Psoas muscle (tissue), 8 donors: ENCODE measurements around the gene FAM168B. TPM values are rescaled to one million over a fixed set of nuclear protein-coding genes. Genes with fewer than 3 reads are reported as not detected.

Experiments
- ATAC-seq, 4 donors: fragments of 200-7000 bp; cut with Tn5 transposase; one replicate each; pipeline ENCODE4 v1.9.1; 2020; ENCODE audit warnings: moderate library complexity in 3 of 4, mild to moderate bottlenecking in 2 of 4
- DNase-seq, 2 donors: peaks; one replicate each; pipeline ENCODE4 v3.0.0-alpha.2; 2020
- H3K27ac ChIP-seq: fragments of 200-600 bp; one replicate; pipeline ENCODE4 v1.8.0; 2022
- H3K27me3 ChIP-seq, 3 donors: fragments of 200-600 bp in 1 of 3; one replicate each; pipeline versions ENCODE4 v1.6.1 to v1.8.0; 2013 to 2022; ENCODE audit warnings: low read length in 2 of 3, mild to moderate bottlenecking in 2 of 3, moderate library complexity in 1 of 3; ENCODE audit not compliant: insufficient read depth in 3 of 3
- H3K36me3 ChIP-seq, 2 donors: fragments of 200-600 bp in 1 of 2; one replicate each; pipeline versions ENCODE4 v1.6.1 to v1.8.0; 2013 to 2022; ENCODE audit warnings: low read depth in 1 of 2, mild to moderate bottlenecking in 1 of 2, moderate library complexity in 1 of 2; ENCODE audit not compliant: insufficient read depth in 1 of 2
- H3K4me1 ChIP-seq: fragments of 200-600 bp; one replicate; pipeline ENCODE4 v1.8.0; 2022
- H3K4me3 ChIP-seq: fragments of 200-600 bp; one replicate; pipeline ENCODE4 v1.8.0; 2022; ENCODE audit warnings: mild to moderate bottlenecking
- H3K9me3 ChIP-seq: fragments of 200-600 bp; one replicate; pipeline ENCODE4 v1.8.0; 2022
- WGBS, 3 donors: extraction: QIAGEN DNeasy Blood & Tissue Kit; methylation state at CpG; one replicate each; pipeline versions ENCODE4 v1.1.6 to v1.1.7; 2013; 5-methylcytosine and 5-hydroxymethylcytosine counted together
- intact Hi-C, 2 donors: fragments of 100-400 bp; cut with DNase I; formaldehyde crosslinking; loops; one replicate each; pipeline versions ENCODE4 v1.11.0 to v1.14.2; 2022
- polyA plus RNA-seq, 3 donors: library from polyadenylated mRNA; stranded (reverse); fragments of 200-250 nt; gene quantifications; one replicate each; pipeline ENCODE4 v1.2.3, GENCODE V29; 2013
- total RNA-seq, 4 donors: library from RNA; stranded (reverse); fragmentation: NEBNext Ultra II Directional in 2 of 4; extraction: Animal tissue kit (Norgen Biotek cat#: 25700) in 2 of 4; gene quantifications; one replicate each; pipeline versions ENCODE4 v1.2.1 to v1.2.4, GENCODE V29; 2021 to 2023
- TF ChIP-seq, protein P1 (sequence below): fragments of 200-600 bp; IDR thresholded peaks from one replicate; pipeline ENCODE4 v1.8.0; 2022; ENCODE audit warnings: antibody characterized with exemption
- donor health status: healthy with polysubstance abuse.
- donor health status: DM: no; HTN: no; CAD: no; lungs with moderate emphysema.
- donor health status: Bipolar disorder and iron deficiency.
- donor health status: healthy.
- donor health status: DM: yes; HTN: yes; CAD: no.
- donor health status: DM: no; HTN: no; CAD: no.
- donor health status: DM: no; HTN: no; CAD: no.
- donor health status: DM: yes; HTN: yes; CAD: no.

The FAM168B gene
- total and polyA plus RNA-seq, 7 donors, result 39.2 to 155 (median 98.8) TPM

DNA sequence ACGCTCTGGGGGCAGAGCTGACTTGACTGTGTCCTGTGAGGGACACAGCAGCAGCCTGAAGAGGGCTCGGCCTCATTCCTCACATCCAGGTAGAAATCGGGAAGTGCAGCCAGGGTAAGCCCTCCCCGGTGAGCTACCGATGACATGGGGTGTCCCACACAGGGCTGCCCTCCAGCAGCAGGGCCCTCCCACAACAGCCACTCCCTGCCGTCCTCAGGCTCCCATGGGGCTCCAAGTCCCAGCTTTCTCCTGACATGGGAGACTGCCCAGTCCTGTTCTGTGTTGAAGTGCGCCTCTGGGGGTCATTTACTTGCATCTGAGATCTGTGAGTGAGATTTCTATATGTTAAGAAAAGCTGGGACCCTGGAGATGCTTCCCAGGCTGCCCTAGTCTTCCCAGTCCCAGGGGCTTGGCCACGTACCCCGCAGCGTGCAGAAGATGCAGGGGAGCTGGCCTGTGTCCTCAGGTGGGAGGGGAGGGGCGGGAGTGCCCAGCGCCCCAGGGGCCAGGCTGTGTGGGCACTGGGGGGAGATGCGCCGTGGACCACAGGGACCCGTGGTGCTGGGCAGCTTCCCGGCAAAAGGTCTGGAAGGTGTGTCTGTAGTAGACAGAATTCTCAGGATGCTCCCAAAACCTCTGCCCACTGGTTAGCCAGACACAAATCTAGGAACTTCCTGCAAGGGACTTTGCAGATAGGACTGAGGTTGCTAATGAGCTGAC, 87.9 kb downstream of the FAM168B start:
- TF ChIP-seq, protein P1, sequence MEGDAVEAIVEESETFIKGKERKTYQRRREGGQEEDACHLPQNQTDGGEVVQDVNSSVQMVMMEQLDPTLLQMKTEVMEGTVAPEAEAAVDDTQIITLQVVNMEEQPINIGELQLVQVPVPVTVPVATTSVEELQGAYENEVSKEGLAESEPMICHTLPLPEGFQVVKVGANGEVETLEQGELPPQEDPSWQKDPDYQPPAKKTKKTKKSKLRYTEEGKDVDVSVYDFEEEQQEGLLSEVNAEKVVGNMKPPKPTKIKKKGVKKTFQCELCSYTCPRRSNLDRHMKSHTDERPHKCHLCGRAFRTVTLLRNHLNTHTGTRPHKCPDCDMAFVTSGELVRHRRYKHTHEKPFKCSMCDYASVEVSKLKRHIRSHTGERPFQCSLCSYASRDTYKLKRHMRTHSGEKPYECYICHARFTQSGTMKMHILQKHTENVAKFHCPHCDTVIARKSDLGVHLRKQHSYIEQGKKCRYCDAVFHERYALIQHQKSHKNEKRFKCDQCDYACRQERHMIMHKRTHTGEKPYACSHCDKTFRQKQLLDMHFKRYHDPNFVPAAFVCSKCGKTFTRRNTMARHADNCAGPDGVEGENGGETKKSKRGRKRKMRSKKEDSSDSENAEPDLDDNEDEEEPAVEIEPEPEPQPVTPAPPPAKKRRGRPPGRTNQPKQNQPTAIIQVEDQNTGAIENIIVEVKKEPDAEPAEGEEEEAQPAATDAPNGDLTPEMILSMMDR, result no peak
- 73 to 78% (median 77%) methylated on average over 11 to 16 of the region's 16 CpGs for WGBS, 3 donors
- Histone ChIP-seq H3K4me3 (no peak overlapping the region), H3K4me1 (no peaks in the 10 kb centered on the region), H3K27ac (no peak overlapping the region), H3K9me3 (no peaks in the 10 kb centered on the region), H3K36me3 (no peaks in the 10 kb centered on the region), H3K27me3 (peaks cover 0 to under 1% (median 0%) of the 10 kb centered on the region in 3 donors)
- DNase-seq (no peak), ATAC-seq (no peak)
- intact Hi-C loops, result no loop called here

DNA sequence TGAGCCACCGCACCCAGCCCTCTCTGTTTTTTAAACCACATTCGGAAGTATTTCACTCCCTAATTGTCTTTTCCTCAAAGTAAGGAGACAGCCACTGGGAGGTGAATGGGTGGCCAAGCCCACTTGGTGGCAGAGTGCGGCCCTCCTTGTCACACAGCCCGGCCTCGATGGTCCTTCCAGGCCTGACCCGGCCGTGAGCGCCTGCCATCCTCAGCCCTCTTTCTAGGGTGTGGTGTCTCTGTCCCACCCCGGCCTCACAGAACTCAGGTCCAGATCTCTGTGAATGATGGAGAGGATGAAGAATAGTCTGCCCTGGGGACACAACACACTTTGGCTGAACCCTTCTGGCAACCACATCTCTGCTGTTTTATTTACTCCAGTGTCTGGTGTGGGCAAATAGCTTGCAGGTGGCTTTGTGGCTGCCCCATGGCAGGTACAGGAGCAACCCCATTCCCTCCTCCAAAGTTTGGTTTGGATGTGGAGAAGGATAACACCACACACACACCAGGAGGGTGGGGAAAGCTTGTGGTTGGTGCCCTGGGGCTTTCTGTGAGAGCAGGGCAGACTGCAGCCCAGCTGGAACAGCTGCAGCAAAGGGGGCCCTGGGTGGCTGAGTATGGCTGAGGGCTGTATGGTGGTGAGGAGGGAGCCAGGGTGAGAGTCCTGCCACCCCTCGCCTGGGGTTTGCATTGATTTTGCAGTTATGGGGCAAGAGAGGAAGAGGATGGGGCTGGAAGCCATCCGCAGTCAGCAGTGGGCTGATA, 88.6 kb downstream of the FAM168B start:
- WGBS, 3 donors, result 82 to 87% (median 84%) methylated on average over 11 of the region's 11 CpGs
- Histone ChIP-seq H3K27me3 (peaks cover 0 to 5% (median 0%) of the 10 kb centered on the region in 3 donors), H3K27ac (no peak overlapping the region), H3K36me3 (no peaks in the 10 kb centered on the region), H3K9me3 (no peaks in the 10 kb centered on the region), H3K4me1 (no peaks in the 10 kb centered on the region), H3K4me3 (no peak overlapping the region)
- DNase-seq (no peak), ATAC-seq (no peak)
- TF ChIP-seq, protein P1, result no peak
- intact Hi-C loops, result no loop called here

DNA sequence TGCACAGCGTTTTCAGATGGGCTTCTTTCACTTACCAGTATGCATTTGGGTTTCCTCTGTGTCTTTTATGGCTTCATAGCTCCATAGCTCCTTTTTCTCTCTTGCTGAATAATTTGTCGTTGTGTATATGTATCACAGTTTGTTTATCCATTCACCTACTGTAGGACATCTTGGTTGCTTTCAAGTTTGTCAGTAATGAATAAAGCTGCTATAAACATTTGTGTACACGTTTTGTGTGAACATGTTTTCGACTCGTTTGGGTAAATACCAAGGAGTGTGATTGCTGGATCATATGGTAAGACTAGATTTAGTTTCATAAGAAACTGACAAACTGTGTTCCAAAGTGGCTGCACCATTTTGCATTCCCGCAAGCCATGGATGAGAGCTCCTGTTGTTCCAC, 94.7 kb downstream of the FAM168B start:
- 71 to 82% (median 79%) methylated on average over 6 of the region's 6 CpGs for WGBS, 3 donors
- Histone ChIP-seq H3K27me3 (peaks cover 0 to 5% (median 3%) of the 10 kb centered on the region in 3 donors), H3K36me3 (no peaks in the 10 kb centered on the region), H3K4me1 (no peaks in the 10 kb centered on the region), H3K4me3 (no peak overlapping the region), H3K9me3 (no peaks in the 10 kb centered on the region), H3K27ac (no peak overlapping the region)
- ATAC-seq, result no peak
- DNase-seq, result no peak
- intact Hi-C loops, result no loop called here
- TF ChIP-seq, protein P1, result no peak

Other genes with a start within 250 kb of the FAM168B start
- 10 to 100 TPM; 24.7 to 67.6 (median 28.7) TPM for gene PLEKHB2, start 11.9 kb upstream of the FAM168B start, total RNA-seq
- 10 to 100 TPM; 17.9 to 81.4 (median 74.7) TPM for gene PLEKHB2, start 11.9 kb upstream of the FAM168B start, polyA plus RNA-seq
- not detected for gene POTEE, start 116.1 kb upstream of the FAM168B start, total RNA-seq
- not detected for gene POTEE, start 116.1 kb upstream of the FAM168B start, polyA plus RNA-seq